ENCODE results near the gene OTOP2. TPM values are rescaled to one million over a fixed set of nuclear protein-coding genes. Genes with fewer than 3 reads are reported as not detected.

Gene OTOP2
- total and polyA plus RNA-seq, 9 of the 15 experiments (the other 6 are each of a cell fraction or from before 2014, with no cell fraction given), result 0.04 to 0.36 (median 0.14) TPM; not detected in 1

DNA sequence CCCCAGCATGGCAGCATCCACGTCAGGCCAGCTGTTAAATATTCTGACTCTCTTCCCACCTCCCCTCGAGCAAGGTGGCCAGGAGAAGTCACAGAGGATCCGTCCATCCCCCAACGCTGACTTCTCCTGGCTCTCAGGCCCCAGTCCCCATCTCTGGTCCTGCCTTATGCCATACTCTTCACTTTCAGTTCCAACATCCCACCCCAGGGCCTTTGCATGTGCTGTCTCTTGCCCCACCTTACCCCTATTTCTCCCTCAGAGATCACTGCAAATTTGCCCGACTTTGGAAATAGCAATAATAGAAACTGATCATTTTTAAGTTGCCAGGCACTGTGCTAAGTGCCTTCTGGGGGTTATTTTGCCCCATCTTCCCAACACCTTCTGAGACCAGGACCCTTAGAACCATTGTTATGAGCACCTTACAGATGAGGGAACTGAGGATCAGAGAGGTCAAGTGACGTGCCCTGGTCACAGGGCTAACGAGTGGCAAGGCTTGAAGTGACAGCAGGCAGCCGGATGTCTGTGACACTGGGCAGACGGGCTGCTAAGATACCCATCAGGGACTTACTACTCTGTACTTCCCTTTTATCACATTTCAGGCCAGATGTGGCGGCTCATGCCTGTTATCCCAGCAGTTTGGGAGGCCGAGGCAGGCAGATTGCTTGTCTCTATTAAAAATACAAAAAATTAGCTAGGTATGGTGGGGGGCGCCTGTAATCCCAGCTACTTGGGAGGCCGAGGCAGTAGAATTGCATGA is 30.8 kb downstream of the OTOP2 start:
- no TSS peak for BruUV-seq (replicated peaks)
- Histone ChIP-seq H3K9me3 (replicated peaks; ENCODE audit: control insufficient read depth, insufficient read depth, low read depth, low read length) (peaks cover 4% of the 10 kb centered on the region; the same call in 1 of the 2 replicates), H3K4me1 (replicated peaks in 1 of 2; ENCODE audit: control insufficient read depth in 2 of 2, insufficient read depth in 2 of 2, low read length in 2 of 2) (peaks cover under 1 to 47% of the 10 kb centered on the region in 2 experiments; a peak in 4 of 5 replicates), H3K9ac (ENCODE audit: insufficient read depth in 1 of 2, low read depth in 2 of 2, low read length in 2 of 2) (no peak overlapping the region), H3K9me1 (ENCODE audit: control insufficient read depth, insufficient read depth, low read length) (no peaks in the 10 kb centered on the region), H3K79me2 (ENCODE audit: control insufficient read depth, insufficient read depth, low read length) (no peaks in the 10 kb centered on the region), H4K20me1 (replicated peaks; ENCODE audit: control insufficient read depth, insufficient read depth, low read length) (no peaks in the 10 kb centered on the region), H3K4me2 (ENCODE audit: insufficient read depth, low read length) (no peak overlapping the region), H3K27ac (ENCODE audit: extremely low read depth, low read depth, low read length) (no peak overlapping the region), H3K4me3 (no peak overlapping the region), H3K36me3 (ENCODE audit: control insufficient read depth, insufficient read depth, low read length) (no peaks in the 10 kb centered on the region), H3K27me3 (ENCODE audit: control insufficient read depth in 2 of 2, insufficient read depth in 2 of 2, low read length in 2 of 2) (peaks cover 3 to 21% of the 10 kb centered on the region in 2 experiments; a peak in 3 of 5 replicates), H2AFZ (ENCODE audit: low read depth, low read length) (no peak overlapping the region)
- 4% methylated on average over 12 of the region's 13 CpGs for WGBS (ENCODE audit: insufficient coverage, low coverage, missing lambda C conversion rate)
- TF ChIP-seq SNRNP70 (optimal IDR thresholded peaks at IDR 0.05; ENCODE audit: low read depth, low read length), result no peak
- no peak for TF ChIP-seq GATAD2B (IDR thresholded peaks at IDR 0.05; ENCODE audit: borderline replicate concordance)
- peak; percentile 29 for TF ChIP-seq RBM25 (IDR thresholded peaks at IDR 0.05; ENCODE audit: low read depth, low read length, severe bottlenecking)
- ChIA-PET POLR2A (interaction anchor here (0.5 to 0.6 kb wide), 2 partner anchors 30 to 1283 kb away, joined by 3 to 4 read pairs; no protein-coding TSS in a partner anchor), CTCF (ENCODE audit: low intra/inter-chr PET ratio) (no interaction called here)
- DNase-seq (ENCODE audit: extremely low read depth in 1 of 4, low spot score in 3 of 4) (no peak), FAIRE-seq (no peak), ATAC-seq (no peak)
- intact Hi-C loops (cut with micrococcal nuclease), result loop anchor here (5.0 kb wide), 1 partner anchor 88 kb away; no protein-coding TSS in a partner anchor
- in situ Hi-C loops (cut with MboI), result loop anchor here (5.0 kb wide), 3 partner anchors 33 to 213 kb away; partner anchors contain the start of genes OTOP2 and USH1G

DNA sequence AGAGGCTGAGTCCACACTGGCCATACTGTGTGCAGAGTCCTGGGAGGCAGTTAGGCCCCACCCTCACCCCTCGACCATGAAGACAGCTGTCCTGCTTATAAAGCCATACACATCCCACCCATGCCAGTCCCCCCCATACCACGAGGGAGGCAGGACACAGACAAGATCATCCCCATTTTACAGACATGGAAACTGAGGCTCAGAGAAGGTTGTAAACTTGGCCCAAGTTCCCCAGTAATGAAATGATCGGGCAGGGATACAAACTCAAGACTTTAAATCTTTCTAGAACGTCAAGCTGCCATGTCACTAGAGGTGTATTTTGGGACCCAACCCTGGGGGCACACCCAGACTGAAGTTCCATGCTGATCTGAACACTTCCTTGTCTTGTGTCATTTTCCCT is 32.0 kb downstream of the OTOP2 start:
- H3K79me2 ChIP-seq (ENCODE audit: control insufficient read depth, insufficient read depth, low read length), result no peaks in the 10 kb centered on the region
- peaks cover 4% of the 10 kb centered on the region; the same call in 1 of the 2 replicates for H3K9me3 ChIP-seq (replicated peaks; ENCODE audit: control insufficient read depth, insufficient read depth, low read depth, low read length)
- BruUV-seq (replicated peaks), result no TSS peak
- 14% methylated on average over 4 of the region's 4 CpGs for WGBS (ENCODE audit: insufficient coverage, low coverage, missing lambda C conversion rate)
- peaks cover 3 to 8% of the 10 kb centered on the region in 2 experiments; a peak in 3 of 5 replicates for H3K27me3 ChIP-seq (ENCODE audit: control insufficient read depth in 2 of 2, insufficient read depth in 2 of 2, low read length in 2 of 2)
- DNase-seq (ENCODE audit: extremely low read depth in 1 of 4, low spot score in 3 of 4), result no peak
- no peak for FAIRE-seq
- in situ Hi-C loops (cut with MboI), result loop anchor here (5.0 kb wide), 3 partner anchors 34 to 214 kb away; partner anchors contain the start of genes OTOP2 and USH1G
- H3K4me3 ChIP-seq, result no peak overlapping the region
- H3K9ac ChIP-seq (ENCODE audit: insufficient read depth in 1 of 2, low read depth in 2 of 2, low read length in 2 of 2), result peak overlapping the region in 1 of 2 experiments; percentile 37; a peak in 1 of 4 replicates
- H3K36me3 ChIP-seq (ENCODE audit: control insufficient read depth, insufficient read depth, low read length), result no peaks in the 10 kb centered on the region
- H3K9me1 ChIP-seq (ENCODE audit: control insufficient read depth, insufficient read depth, low read length), result no peaks in the 10 kb centered on the region
- H3K4me2 ChIP-seq (ENCODE audit: insufficient read depth, low read length), result no peak overlapping the region
- TF ChIP-seq RBM25 (IDR thresholded peaks at IDR 0.05; ENCODE audit: low read depth, low read length, severe bottlenecking) (peak; percentile 79), PKNOX1 (IDR thresholded peaks at IDR 0.05) (no peak), BCOR (IDR thresholded peaks at IDR 0.05) (peak; percentile 36; the same call in 1 of the 2 replicates), HEY1 (CRISPR knock-in tag; IDR thresholded peaks at IDR 0.05; ENCODE audit: borderline replicate concordance) (no peak), ZKSCAN1 (IDR thresholded peaks at IDR 0.05; ENCODE audit: low read depth, low read length) (peak; percentile 65), KDM1A (IDR thresholded peaks at IDR 0.05) (peak in 1 of 2 experiments; percentile 36; a peak in 2 of 4 replicates)
- POLR2A ChIA-PET, result interaction anchor here (0.6 kb wide), 1 partner anchor 250 kb away, joined by 3 read pairs; the partner anchor contains the start of gene NUP85
- H2AFZ ChIP-seq (ENCODE audit: low read depth, low read length), result no peak overlapping the region
- peaks cover 10 to 55% of the 10 kb centered on the region in 2 experiments; a peak in 4 of 5 replicates for H3K4me1 ChIP-seq (replicated peaks in 1 of 2; ENCODE audit: control insufficient read depth in 2 of 2, insufficient read depth in 2 of 2, low read length in 2 of 2)
- no peak overlapping the region for H3K27ac ChIP-seq (ENCODE audit: extremely low read depth, low read depth, low read length)
- ATAC-seq, result no peak
- intact Hi-C loops (cut with micrococcal nuclease), result loop anchor here (5.0 kb wide), 1 partner anchor 89 kb away; no protein-coding TSS in a partner anchor
- H4K20me1 ChIP-seq (replicated peaks; ENCODE audit: control insufficient read depth, insufficient read depth, low read length), result no peaks in the 10 kb centered on the region
- CTCF ChIA-PET (ENCODE audit: low intra/inter-chr PET ratio), result interaction anchor here (0.7 kb wide), 1 partner anchor 37 kb away, joined by 3 read pairs; no protein-coding TSS in a partner anchor
